Measurements from ENCODE around the gene COX6B1. TPM values are rescaled to one million over a fixed set of nuclear protein-coding genes. Genes with fewer than 3 reads are reported as not detected.

COX6B1 gene
- total RNA-seq, 1 experiment from 2014 or later = 835 TPM

DNA sequence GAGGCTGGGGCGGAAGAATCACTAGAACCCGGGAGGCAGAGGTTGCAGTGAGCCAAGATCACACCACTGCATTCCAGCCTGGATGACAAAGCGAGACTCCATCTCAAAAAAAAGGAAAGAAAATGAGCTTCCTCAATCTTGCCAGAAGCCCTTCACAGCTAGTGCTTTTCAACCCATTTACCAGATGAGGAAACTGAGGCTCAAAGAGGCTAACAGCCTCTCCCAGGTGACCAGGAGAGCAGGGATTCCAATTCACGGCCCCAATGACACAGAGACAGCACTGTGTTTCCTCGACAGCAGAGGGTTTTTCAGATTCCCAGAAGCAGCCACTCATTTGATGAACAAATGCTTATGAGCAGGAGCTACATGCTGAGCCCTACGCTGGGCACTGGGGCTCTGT lies 21.4 kb downstream of the COX6B1 start:
- ATAC-seq (no peak), DNase-seq (ENCODE audit: low read depth, low spot score) (no peak)
- H3K36me3 ChIP-seq (ENCODE audit: control insufficient read depth, insufficient read depth, low read length) = no peaks in the 10 kb centered on the region
- H3K4me3 ChIP-seq (ENCODE audit: low read depth in 2 of 2, low read length in 2 of 2) = no peak overlapping the region
- in situ Hi-C loops (cut with HindIII; ENCODE audit: low pct_unique_long_range_greater_than_20kb, low sequenced_read_pairs) = no loop called here
- H3K9me3 ChIP-seq (ENCODE audit: control insufficient read depth, insufficient read depth, low read depth, low read length) = no peaks in the 10 kb centered on the region
- TF ChIP-seq, protein P1, sequence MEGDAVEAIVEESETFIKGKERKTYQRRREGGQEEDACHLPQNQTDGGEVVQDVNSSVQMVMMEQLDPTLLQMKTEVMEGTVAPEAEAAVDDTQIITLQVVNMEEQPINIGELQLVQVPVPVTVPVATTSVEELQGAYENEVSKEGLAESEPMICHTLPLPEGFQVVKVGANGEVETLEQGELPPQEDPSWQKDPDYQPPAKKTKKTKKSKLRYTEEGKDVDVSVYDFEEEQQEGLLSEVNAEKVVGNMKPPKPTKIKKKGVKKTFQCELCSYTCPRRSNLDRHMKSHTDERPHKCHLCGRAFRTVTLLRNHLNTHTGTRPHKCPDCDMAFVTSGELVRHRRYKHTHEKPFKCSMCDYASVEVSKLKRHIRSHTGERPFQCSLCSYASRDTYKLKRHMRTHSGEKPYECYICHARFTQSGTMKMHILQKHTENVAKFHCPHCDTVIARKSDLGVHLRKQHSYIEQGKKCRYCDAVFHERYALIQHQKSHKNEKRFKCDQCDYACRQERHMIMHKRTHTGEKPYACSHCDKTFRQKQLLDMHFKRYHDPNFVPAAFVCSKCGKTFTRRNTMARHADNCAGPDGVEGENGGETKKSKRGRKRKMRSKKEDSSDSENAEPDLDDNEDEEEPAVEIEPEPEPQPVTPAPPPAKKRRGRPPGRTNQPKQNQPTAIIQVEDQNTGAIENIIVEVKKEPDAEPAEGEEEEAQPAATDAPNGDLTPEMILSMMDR (IDR thresholded peaks at IDR 0.05) = no peak
- TF ChIP-seq SIN3A (IDR thresholded peaks at IDR 0.05; ENCODE audit: borderline replicate concordance, insufficient read depth, low read depth, low read length) (no peak), POLR2AphosphoS5 (IDR thresholded peaks at IDR 0.05; ENCODE audit: low read depth, low read length) (no peak), TCF7L2 (IDR thresholded peaks at IDR 0.05; ENCODE audit: low read depth, low read length) (no peak)
- TF ChIP-seq, protein P2, sequence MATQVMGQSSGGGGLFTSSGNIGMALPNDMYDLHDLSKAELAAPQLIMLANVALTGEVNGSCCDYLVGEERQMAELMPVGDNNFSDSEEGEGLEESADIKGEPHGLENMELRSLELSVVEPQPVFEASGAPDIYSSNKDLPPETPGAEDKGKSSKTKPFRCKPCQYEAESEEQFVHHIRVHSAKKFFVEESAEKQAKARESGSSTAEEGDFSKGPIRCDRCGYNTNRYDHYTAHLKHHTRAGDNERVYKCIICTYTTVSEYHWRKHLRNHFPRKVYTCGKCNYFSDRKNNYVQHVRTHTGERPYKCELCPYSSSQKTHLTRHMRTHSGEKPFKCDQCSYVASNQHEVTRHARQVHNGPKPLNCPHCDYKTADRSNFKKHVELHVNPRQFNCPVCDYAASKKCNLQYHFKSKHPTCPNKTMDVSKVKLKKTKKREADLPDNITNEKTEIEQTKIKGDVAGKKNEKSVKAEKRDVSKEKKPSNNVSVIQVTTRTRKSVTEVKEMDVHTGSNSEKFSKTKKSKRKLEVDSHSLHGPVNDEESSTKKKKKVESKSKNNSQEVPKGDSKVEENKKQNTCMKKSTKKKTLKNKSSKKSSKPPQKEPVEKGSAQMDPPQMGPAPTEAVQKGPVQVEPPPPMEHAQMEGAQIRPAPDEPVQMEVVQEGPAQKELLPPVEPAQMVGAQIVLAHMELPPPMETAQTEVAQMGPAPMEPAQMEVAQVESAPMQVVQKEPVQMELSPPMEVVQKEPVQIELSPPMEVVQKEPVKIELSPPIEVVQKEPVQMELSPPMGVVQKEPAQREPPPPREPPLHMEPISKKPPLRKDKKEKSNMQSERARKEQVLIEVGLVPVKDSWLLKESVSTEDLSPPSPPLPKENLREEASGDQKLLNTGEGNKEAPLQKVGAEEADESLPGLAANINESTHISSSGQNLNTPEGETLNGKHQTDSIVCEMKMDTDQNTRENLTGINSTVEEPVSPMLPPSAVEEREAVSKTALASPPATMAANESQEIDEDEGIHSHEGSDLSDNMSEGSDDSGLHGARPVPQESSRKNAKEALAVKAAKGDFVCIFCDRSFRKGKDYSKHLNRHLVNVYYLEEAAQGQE (IDR thresholded peaks at IDR 0.05; ENCODE audit: insufficient read depth in 1 of 2, low read depth in 2 of 2, low read length in 1 of 2) = no peak
- H3K27ac ChIP-seq (ENCODE audit: low read length) = no peak overlapping the region
- ChIA-PET POLR2A (interaction anchor here (0.7 kb wide), 1 partner anchor 68 kb away, joined by 3 read pairs; no protein-coding TSS in a partner anchor), CTCF (no interaction called here)
- peaks cover 3% of the 10 kb centered on the region; the same call in 1 of the 2 replicates for H3K27me3 ChIP-seq (ENCODE audit: control insufficient read depth, insufficient read depth, low read length)
- no TSS peak for BruUV-seq (replicated peaks)
- H3K4me1 ChIP-seq (ENCODE audit: control insufficient read depth, insufficient read depth, low read length) = no peaks in the 10 kb centered on the region
- intact Hi-C loops (cut with micrococcal nuclease; ENCODE audit: unreplicated experiment) = no loop called here

DNA sequence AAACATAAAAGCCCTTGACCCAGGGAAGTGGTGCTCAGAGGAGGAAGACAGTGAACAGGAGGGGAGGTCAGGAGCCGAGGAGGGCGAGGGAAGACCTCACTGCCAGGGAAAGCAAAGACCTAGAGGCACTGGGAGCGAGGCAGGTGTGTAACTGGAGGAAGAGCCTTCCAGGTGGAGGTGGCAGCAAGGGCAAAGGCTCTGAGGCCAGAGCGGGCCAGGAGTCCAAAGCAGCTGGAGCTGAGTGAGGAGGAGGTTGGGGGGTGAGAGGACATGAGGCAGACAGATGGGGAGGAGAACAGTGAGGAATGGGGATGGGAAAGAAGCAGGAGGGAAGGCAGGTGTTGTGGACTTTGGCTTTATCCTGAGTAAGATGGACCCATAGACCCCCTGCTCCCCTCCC lies 21.9 kb downstream of the COX6B1 start:
- DNase-seq (ENCODE audit: low read depth, low spot score) (no peak), ATAC-seq (no peak)
- POLR2A ChIA-PET = no interaction called here
- TF ChIP-seq, protein P2 (IDR thresholded peaks at IDR 0.05; ENCODE audit: insufficient read depth in 1 of 2, low read depth in 2 of 2, low read length in 1 of 2) = no peak
- TF ChIP-seq, protein P1 (IDR thresholded peaks at IDR 0.05) = no peak
- no peak for TF ChIP-seq TCF7L2 (IDR thresholded peaks at IDR 0.05; ENCODE audit: low read depth, low read length)
- no peak for TF ChIP-seq POLR2AphosphoS5 (IDR thresholded peaks at IDR 0.05; ENCODE audit: low read depth, low read length)
- no peak for TF ChIP-seq SIN3A (IDR thresholded peaks at IDR 0.05; ENCODE audit: borderline replicate concordance, insufficient read depth, low read depth, low read length)
- intact Hi-C loops (cut with micrococcal nuclease; ENCODE audit: unreplicated experiment) (no loop called here), in situ Hi-C loops (cut with HindIII; ENCODE audit: low pct_unique_long_range_greater_than_20kb, low sequenced_read_pairs) (no loop called here)
- peaks cover 3% of the 10 kb centered on the region; the same call in 1 of the 2 replicates for H3K27me3 ChIP-seq (ENCODE audit: control insufficient read depth, insufficient read depth, low read length)
- H3K9me3 ChIP-seq (ENCODE audit: control insufficient read depth, insufficient read depth, low read depth, low read length) = no peaks in the 10 kb centered on the region
- H3K27ac ChIP-seq (ENCODE audit: low read length) = no peak overlapping the region
- H3K4me3 ChIP-seq (ENCODE audit: low read depth in 2 of 2, low read length in 2 of 2) = no peak overlapping the region
- H3K4me1 ChIP-seq (ENCODE audit: control insufficient read depth, insufficient read depth, low read length) = no peaks in the 10 kb centered on the region
- no TSS peak for BruUV-seq (replicated peaks)
- no peaks in the 10 kb centered on the region for H3K36me3 ChIP-seq (ENCODE audit: control insufficient read depth, insufficient read depth, low read length)
- CTCF ChIA-PET = no interaction called here

All from Panc1 (cell line).